HG03039 (cell line): ENCODE measurements around the gene GTF2F2.
A peak's percentile ranks its signal among the peaks of the same experiment; 100 is the strongest.
"Not testable (repeated sequence)": the region's sequence is repeated elsewhere in the genome, so short reads cannot be mapped to it uniquely, and the experiment has no call there.

ENCODE experiments used
- ATAC-seq: cut with Tn5 transposase; IDR thresholded peaks from one replicate; pipeline ENCODE4 v1.9.1; 2021; ENCODE audit warnings: mild to moderate bottlenecking, moderate library complexity; ENCODE audit not compliant: unreplicated experiment

Gene GTF2F2

DNA sequence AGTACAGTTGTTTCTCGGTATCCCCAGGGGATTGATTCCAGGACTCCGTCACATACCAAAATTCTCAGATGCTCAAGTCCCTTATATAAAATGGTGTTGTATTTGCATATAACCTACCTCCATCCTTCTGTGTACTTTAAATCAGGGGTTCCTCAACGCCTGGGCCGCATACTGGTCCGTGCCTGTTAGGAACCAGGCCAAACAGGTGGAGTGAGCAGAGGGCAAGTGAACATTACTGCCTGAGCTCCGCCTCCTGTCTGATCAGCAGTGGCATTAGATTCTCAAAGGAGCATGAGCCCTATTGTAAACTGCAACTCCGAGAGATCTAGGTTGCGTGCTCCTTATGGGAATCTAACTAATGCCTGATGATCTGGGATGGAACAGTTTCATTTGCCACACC, 122.8 kb downstream of the GTF2F2 start:
- no peak for ATAC-seq

DNA sequence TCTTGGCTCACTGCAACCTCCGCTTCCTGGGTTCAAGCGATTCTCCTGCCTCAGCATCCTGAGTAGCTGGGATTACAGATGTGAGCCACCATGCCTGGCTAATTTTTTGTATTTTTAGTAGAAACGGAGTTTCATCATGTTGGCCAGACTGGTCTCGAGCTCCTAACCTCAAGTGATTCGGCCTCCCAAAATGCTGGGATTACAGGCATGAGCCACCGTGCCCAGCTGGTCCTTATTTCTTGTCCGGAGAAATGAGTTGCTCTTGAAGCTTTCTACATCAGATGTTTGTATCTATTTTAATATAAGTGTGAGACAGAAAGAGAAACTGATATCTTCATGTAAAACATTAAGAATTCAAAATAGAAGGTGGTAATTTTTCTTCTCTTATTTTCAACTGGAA, 124.4 kb downstream of the GTF2F2 start:
- ATAC-seq = not testable (repeated sequence)

DNA sequence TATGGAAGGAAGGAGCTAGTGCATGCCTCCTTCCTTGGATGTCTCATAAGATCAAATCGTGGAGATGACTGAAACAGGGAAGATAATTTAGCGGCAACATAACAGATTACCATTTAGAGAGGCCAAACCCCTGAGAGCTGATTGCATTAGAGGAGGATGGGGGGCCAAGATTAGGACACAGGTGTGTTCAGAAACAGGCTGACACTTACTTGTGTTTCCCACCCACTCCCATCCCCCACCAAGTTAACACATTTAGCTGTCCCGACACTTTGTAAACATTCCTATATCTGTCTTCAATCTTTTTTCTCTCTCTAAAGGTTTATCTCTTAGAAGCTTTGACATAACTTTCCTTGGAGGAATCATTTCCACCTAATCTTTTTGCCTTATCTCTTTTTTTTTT, 129.4 kb downstream of the GTF2F2 start:
- no peak for ATAC-seq

DNA sequence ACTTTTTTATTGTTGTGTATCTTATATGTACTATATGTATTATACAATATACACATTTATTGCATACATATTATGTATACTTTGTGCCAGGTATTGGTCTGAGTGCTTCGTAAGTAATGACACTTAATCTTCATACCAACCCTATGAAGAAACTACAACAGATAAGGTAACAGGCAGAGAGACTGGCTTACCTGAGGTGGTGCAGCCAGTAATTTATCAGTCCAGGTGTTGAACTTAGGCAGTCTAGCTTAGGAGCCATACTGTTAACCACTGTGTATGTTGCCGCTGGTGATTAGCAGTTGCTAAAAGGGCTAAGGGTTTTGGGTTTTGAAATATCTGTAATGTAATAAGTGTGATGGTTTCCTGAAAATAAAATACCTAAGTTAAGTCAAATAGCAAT, 134.1 kb downstream of the GTF2F2 start:
- no peak for ATAC-seq

DNA sequence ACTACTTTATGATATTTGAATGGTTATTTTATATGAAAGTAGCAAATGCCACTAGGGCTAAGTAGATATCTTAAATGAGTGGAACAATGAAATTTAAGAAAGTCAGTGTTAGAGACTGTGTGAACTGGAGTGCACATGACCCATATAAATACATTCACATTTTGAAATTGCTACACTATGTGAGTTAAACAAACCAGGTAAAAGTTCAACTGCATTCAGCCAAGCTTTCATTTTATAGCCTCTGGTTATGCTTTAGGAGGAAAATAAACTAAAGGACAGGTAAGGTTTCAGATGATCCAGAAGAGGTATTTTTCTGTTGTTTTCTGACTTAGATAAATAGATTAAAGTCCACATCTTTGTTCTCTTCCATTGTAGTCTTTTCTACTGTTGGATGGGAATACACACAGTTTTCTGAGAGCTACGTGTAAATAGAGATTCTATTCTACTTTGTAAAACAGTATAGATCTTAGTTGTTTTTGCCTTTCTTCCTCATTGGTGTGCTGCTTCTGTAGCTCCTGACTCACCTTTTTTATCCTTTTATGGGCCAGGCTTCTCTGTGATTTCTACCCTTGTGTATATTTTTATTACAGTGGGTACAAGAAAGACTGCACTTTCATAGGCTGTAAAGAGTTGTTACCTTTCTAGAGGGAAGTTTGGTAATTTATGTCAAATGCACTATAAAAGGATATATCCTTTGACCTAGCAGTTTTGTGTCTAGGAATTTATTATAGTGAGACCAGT, 135.1 kb downstream of the GTF2F2 start:
- ATAC-seq = no peak

DNA sequence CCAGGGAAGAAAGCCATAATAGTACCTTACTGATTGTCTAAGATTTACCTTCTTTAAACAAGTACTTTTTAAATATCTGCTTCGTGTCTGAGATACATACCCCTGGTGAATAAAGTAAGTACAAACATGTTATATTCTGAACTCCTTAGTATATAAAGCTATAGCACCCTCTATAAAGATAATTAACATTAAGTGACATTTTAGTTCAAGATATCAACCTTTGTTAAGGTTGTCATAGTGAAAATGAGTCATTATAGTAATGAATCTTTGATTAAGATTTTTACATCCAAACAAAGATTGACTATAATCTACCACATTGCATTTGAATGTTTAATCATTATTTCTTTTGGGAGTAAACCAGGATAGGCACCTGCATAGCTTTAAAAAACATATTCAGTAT, 135.9 kb downstream of the GTF2F2 start:
- ATAC-seq = no peak

DNA sequence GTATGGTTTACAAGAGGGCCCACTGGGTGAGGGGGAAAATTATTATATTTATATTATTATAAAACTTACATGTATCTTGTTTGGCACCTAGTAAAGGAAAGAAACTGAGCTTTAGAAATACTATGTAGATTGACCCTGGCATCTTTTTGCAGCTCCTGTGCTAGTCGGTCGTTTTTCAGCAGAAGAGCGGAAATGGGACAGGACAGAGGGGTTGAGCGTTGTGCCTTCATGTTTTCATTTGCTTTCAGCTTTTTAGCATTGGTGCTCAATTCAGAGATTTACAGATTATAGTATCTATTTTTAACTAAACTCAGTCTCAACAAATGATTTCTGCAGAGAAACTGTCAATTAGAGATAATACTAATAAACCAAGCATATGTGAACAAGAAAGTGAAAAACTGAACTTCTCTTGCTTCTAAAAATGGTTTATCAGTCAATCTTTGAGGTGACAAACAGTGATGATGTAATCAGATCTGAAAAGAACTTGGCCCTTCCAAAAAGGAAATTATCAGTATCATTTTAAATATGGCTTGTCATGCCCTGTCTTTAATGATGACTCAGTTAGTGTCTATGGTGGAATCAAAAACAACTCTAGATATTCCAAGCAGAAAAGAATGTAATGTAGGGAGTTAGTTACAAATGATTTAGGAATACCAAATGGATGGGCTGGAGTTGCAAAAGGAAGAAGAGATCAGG, 137.5 kb downstream of the GTF2F2 start:
- ATAC-seq = no peak

DNA sequence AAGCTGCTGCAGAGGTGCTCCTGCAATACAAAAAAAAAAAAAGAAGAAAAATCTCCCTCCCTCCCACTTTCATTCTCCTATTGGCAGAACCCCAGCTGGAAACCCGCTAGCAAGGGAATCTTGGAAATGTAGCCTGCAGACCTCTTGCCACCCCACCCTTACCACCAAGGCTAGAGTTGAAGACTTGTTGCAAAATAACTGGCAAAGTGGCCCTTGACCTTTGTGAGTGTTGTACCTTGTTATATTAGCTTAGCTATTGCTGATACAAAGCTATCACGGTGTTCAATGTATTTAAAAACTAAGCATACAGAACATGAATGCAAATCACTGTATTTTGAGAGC, 138.0 kb downstream of the GTF2F2 start:
- ATAC-seq = no peak

DNA sequence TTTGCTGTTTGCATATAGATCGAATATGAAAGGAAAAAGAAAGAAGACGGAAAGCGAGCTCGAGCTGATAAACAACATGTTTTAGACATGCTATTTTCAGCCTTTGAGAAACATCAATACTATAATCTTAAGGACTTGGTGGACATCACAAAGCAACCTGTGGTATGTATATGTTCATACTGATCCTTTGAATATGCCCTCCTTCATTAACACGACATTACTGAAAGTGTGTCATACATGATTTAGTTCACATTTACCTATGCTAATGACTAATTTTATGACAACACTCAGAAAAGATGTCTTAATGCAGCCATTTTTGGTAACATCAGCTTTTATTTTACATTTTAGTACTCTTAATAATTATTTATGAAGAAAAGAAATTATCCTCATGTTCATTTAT, 146.9 kb downstream of the GTF2F2 start:
- ATAC-seq = no peak

DNA sequence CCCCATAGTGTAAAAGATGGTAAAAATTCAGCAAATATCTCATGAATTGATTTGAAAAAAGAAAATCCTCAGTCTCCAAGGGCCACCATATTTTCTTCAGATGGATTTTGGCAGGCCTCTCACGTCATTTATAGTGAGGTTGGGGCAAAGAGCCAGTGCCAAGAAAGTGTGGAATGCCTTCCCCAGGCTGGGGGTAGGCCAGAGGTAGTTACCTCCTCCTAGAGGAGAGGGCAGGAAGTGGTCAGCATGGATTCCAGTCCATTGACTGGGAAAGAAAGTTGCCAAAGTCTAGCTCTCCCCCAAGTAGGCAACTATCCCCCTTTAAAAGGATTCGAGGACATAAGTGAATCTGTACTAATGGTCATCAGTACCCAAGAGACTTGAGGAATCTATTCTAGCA, 148.9 kb downstream of the GTF2F2 start:
- ATAC-seq = no peak

DNA sequence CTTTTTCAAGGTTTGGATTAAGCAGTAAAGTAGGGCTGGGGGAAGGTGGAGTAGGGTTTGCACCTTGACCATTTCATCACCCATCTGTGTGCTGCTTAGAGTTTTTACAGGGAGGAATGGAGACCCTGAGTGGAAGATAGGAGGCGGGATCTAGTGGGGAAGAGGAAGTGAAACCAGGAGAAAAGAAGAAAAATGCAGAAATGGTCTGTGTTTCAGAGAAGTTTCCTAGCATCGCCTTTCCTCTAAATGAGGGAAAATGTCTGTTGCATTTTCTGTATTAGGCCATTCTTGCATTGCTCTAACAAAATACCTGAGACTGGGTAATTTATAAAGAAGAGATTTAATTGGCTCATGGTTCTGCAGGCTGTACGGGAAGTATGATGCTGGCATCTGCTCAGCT, 156.6 kb downstream of the GTF2F2 start:
- ATAC-seq = no peak

DNA sequence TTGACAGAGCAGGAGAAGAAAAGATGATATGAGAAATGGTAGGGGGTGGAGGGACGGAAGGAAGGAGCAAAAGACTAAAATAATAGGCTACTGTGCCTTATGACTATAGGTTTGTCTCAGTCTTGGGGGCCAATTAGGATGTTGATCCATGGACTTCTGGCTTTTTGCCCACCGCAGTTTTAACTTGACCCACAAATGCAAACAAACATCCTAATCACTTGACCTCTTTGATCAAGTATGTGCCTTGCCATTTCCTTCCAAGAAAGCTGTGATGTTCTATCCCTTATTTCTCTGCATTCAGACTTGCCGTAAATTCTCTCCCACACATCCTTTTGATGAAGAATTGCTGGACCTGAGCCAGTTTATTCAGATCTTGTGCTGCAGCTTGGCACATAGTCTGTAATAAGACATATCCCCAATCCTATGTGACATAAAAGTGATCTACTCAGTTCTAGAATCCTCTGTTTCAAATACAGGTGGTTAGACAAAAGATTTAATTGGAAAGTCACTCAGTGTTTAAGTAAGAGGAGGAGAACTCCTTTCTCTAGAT, 157.9 kb downstream of the GTF2F2 start:
- ATAC-seq = no peak

DNA sequence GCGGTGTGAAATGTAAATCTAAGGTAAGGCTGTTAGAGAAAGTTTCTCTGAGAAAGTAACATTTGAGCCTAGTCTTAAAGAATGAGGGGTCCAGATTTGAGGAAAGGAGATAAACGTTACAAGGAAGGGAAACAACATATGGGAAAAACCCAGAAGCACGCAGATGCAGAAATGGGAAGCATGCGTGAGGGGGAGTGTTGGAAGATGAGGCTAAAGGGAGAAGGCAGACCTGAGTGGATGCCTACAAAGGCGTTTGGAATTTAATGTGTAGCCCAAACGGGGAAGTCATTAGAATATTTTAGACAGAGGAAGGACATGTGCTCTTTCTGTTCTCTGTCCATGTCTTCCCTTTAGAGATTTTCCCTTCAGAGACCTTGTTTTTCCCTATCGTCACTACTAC, 159.7 kb downstream of the GTF2F2 start:
- ATAC-seq = no peak

DNA sequence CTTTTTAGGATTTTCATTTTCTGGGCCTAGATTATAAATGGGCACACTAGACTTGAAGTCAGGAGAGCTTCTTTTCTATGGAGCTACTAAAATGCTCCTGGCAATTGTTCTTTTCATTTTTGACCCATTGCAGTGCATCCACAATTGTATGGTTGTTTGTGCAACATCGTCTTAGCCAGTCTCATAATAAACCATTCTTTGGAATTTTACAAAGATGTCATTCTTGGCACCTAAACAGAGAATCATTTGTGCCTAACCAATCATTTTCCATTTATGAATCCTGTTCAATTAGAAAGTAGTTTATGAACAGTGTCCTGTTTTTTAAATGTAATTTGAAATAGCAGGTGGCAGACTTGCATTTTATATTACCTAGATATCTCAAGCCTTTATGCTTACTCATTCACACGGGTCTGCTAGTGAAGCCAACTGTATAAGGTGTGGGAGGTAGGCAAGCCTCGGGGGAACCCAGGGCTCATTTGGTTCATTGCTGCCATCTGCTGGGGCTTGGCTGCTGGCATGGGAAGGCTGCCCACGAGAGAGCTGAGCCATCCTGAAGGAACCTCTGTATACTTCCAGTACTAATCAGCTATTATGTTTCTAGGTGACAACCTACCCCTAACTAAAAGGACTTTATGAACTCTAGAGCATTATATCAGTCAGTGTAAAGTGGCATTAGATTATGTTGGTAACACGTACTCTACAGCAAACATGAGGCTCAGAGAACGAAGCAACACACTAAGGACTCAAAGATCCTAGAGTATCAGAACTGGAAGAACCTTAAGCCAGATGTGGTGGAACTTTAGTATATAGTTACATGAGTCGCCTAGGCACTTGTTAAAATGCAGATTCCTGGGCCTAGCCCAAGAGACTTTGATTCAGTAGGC, 160.7 kb downstream of the GTF2F2 start:
- ATAC-seq = no peak

DNA sequence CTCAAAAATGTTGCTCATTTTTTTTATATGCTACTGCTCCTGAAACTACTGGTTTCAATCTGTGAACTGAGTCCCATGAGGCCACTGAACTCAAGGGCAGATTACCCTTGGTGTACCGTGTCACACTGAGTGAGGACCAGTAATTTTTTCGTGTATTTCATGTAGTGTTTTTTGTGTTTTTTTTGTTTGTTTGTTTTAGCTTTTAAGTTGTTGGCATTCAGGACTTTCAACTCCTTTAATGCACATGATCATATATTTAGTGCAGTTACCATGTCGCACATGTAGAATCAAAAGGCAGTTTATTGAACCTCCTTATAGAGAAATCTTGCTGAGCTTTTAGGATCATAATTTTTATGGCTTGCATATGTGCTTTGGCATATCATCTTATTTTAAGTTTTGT, 162.7 kb downstream of the GTF2F2 start:
- no peak for ATAC-seq

DNA sequence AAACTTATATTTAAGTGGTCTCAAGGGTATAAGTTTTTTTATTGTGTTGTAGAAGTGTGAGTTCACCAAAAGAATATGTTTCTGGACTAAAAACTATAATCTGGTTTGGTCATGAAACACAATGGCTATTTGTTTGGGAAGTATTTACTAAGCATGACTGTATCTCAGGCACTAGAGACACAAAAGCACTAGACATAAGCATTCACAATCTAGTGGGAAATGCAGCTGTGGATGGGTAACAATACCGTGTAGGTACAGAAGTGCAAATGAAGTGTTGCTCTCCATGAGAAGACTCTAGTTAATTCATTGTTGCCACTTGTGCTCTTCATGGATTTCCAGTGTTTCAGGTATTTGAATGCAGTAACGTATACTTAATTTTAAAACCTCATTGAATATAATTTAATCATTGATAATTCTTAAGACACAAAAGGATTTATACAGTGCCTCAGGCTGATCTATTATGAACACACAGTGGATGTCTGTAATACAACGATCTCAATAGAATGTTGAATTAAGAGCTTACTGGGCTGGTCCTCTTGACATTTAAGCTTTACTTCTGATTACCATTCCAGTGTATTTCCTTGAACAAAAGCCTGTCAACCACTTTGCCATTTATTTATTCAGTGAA, 169.7 kb downstream of the GTF2F2 start:
- ATAC-seq = no peak

DNA sequence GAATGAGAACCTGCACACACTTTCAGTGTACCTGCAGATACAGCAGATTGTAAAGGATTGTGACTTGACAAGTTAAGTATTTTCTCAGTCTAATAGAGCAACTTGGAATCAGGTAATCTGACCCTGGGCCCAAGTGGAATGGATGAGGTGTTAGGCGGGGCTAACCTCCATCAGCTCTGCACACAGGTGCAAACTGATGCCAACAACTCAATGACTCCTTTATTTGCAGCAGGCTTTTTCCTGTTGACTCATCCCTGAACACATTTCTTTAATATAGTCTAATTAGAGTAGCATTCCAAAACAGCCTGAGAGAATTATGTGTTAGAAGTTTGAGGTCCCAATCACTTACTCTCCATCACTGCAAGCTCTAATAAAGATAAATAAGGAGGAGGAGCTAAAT, 171.9 kb downstream of the GTF2F2 start:
- ATAC-seq = no peak

DNA sequence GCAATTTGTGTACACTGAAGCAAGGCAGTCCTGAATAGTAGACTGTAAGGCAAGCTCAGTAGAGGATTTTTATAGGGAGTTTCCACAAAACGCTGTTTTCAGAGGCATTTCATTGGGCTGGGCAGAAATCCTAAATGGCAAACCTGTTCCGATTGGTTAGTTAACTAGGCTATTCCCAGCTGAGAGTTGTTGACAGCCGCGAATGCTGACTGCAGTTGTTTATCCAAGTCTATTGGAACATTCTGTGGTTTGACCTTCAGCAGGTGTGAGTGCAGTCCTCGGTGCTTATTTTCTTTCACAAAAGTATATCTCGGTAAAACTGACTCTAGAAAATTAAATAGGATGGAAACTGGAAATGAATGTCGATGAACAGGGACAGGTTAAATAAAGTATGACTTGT, 175.2 kb downstream of the GTF2F2 start:
- no peak for ATAC-seq

DNA sequence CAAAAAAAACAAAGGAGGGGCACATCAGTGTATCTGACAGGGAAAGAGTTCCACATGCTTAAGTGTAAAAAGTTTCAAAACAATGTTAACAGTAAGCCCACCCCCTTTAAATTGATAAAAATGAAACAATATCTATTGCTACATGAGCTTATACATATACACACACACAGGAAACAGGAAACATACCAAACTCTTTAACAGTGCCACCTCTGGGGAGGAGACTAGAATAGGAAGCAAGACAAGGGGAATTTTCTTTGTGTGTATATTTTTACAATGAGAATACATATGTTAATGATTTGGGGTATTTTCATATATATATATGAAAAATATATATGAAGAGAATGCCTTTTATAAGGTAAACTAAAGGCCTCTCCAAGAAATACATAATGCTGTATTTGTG, 175.9 kb downstream of the GTF2F2 start:
- ATAC-seq = no peak

DNA sequence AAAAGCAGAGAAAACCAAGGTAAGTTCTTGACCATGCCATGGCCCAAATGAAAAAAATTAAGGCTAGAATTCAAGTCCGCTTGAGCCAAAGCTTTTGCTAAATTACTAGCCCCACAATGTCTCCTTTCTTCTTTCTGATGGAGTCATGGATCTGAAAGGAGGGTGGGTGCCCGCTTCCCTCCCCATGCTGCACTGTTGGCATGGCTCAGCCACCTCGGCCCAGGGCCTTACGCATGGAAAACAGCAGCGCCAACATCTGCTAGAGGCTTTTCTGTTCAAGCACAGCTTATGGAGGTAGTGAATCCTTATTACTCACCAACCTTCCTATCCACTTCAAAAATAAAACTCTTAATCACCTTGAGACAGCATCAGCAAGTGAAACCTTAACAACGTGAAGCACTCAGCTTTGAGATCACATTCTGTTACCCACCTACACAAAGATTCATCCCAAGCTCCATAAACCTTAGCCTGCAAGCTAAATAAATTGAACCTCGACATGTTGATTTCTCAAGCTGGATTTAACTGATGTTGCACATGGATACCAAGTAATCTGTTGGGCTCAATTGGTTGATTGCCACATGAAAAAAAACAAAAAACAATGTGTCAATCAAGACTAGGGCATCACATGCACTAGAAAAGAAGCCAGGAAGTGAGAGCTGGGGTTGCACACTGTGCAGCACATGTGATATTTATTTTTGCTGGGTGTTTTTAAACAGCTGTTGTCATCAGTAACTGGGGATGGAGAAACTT, 177.3 kb downstream of the GTF2F2 start:
- ATAC-seq = peak; percentile 57

DNA sequence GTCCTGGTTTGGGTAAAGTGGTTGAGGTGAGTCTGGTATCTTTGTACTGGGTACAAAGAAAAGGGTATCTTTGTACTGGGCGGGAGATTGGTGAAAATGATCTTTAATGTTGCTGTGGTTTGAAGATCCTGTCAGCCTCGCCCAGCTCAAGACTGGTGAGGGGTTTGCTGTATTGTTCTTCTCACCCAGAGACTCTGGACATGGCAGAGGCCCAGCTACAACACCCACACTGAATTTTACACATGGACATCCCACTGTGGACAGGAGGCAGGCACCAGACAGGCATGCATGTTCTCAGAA, 177.8 kb downstream of the GTF2F2 start:
- no peak for ATAC-seq
